Heart right ventricle (tissue), 16 donors: ENCODE data around the gene GEN1. TPM values are rescaled to one million over a fixed set of nuclear protein-coding genes. Genes with fewer than 3 reads are reported as not detected.

Source experiments
- ATAC-seq, 8 donors: fragments of 200-7000 bp; cut with Tn5 transposase; one replicate each; pipeline ENCODE4 v1.9.1; 2020; ENCODE audit warnings: mild to moderate bottlenecking in 8 of 8, moderate library complexity in 8 of 8, moderate number of reproducible peaks in 1 of 8
- DNase-seq, 2 donors: peaks; one replicate each; pipeline ENCODE4 v3.0.0-alpha.2; 2020
- H3K27ac ChIP-seq, 10 donors: fragments of 200-600 bp; sonication (generic) in 2 of 10; one replicate each; pipeline versions ENCODE4 v1.5.0 to v1.8.0; 2020 to 2022; ENCODE audit warnings: mild to moderate bottlenecking in 3 of 10
- H3K27me3 ChIP-seq, 7 donors: fragments of 200-600 bp; one replicate each; pipeline ENCODE4 v1.8.0; 2021 to 2022; ENCODE audit warnings: mild to moderate bottlenecking in 2 of 7
- H3K36me3 ChIP-seq, 9 donors: fragments of 200-600 bp; sonication (generic) in 1 of 9; one replicate each; pipeline versions ENCODE4 v1.5.0 to v1.8.0; 2020 to 2022; ENCODE audit warnings: mild to moderate bottlenecking in 2 of 9
- H3K4me1 ChIP-seq, 9 donors: fragments of 200-600 bp; sonication (generic) in 1 of 9; one replicate each; pipeline versions ENCODE4 v1.5.0 to v1.8.0; 2020 to 2022; ENCODE audit warnings: mild to moderate bottlenecking in 4 of 9
- H3K4me3 ChIP-seq, 10 donors: fragments of 200-600 bp; sonication (generic) in 2 of 10; one replicate each; pipeline versions ENCODE4 v1.5.0 to v1.8.0; 2020 to 2022; ENCODE audit warnings: mild to moderate bottlenecking in 7 of 10, moderate library complexity in 2 of 10
- H3K9me3 ChIP-seq, 11 donors: fragments of 200-600 bp in 10 of 11; sonication (generic) in 2 of 11; one replicate each; pipeline versions ENCODE4 v1.5.0 to v1.8.0; 2013 to 2022; ENCODE audit warnings: mild to moderate bottlenecking in 2 of 11, control low read depth in 1 of 11, moderate library complexity in 1 of 11
- CTCF ChIP-seq, 9 donors: fragments of 200-600 bp; sonication (generic) in 2 of 9; IDR thresholded peaks; one replicate each; pipeline versions ENCODE4 v1.5.0 to v1.8.0; 2021 to 2022; ENCODE audit warnings: antibody characterized with exemption in 9 of 9, mild to moderate bottlenecking in 5 of 9, moderate library complexity in 1 of 9
- WGBS, 2 donors: extraction: QIAGEN DNeasy Blood & Tissue Kit; methylation state at CpG; one replicate each; pipeline ENCODE4 v1.1.7; 2013; ENCODE audit warnings: inconsistent platforms in 1 of 2; 5-methylcytosine and 5-hydroxymethylcytosine counted together
- intact Hi-C, 10 donors: fragments of 100-400 bp; cut with DNase I; formaldehyde crosslinking; loops; one replicate each; pipeline versions ENCODE4 v1.11.1 to v1.14.2; 2022
- polyA plus RNA-seq, 2 donors: library from polyadenylated mRNA; stranded (reverse); fragments of 200-250 nt; gene quantifications; one replicate each; pipeline ENCODE4 v1.2.3, GENCODE V29; 2013
- total RNA-seq, 10 donors: library from RNA; stranded (reverse); fragmentation: NEBNext Ultra II Directional in 3 of 10; extraction: Animal tissue kit (Norgen Biotek cat#: 25700) in 3 of 10; gene quantifications; one replicate each; pipeline versions ENCODE4 v1.2.1 to v1.2.4, GENCODE V29; 2021 to 2023
- donor health status: Arrhythmogenic right ventricular cardiomyopathy.
- donor health status: ischemic (EF 13 %, LVEDD 7.1; RV severe dilation, severe dysfunction).
- donor health status: healthy with polysubstance abuse.
- donor health status: DM: no; HTN: yes; CAD: no.
- donor health status: DM: no; HTN: no; CAD: no.
- donor health status: ischemic (EF 25% LVEDD 6.9; RV normal size, moderate dysfunction).
- donor health status: ischemic (EF 25% LVEDD 5.7; RV mildly dilated, moderate dysfunction).
- donor health status: healthy.
- donor health status: DM: yes; HTN: yes; CAD: no.
- donor health status: Ischemic cardiomyopathy.
- donor health status: ischemic (EF 35%, LVEDD 5.7; RV mildly dilated, moderate dysfunction).
- donor health status: nonischemic (EF 11% LVEDD 7.7; RV severe dilation, severe dysfunction).
- donor health status: DM: yes; HTN: yes; CAD: no.
- donor health status: PGD.
- donor health status: ischemic (EF 29% LVEDD 5.4; RV normal size, mild dysfunction).
- donor health status: nonischemic (EF 23%, LVEDD 6.1; RV moderate dilation, normal function).

The GEN1 gene
- total and polyA plus RNA-seq, 12 donors: 0.71 to 5.4 (median 3.8) TPM

GRCh38 chr2:17791121-17791816, 37.3 kb downstream of the GEN1 start:
- Histone ChIP-seq H3K4me3 (no peak overlapping the region), H3K9me3 (no peaks in the 10 kb centered on the region), H3K36me3 (no peaks in the 10 kb centered on the region), H3K27ac (no peak overlapping the region), H3K4me1 (peaks cover 0 to 6% (median 0%) of the 10 kb centered on the region in 9 donors), H3K27me3 (no peaks in the 10 kb centered on the region)
- intact Hi-C loops: no loop called here
- TF ChIP-seq CTCF (IDR thresholded peaks at IDR 0.05): no peak
- ATAC-seq (no peak), DNase-seq (no peak)
- WGBS, 2 donors: 56 to 57% methylated on average over 5 of the region's 5 CpGs

- Histone ChIP-seq H3K4me3 (no peak overlapping the region), H3K9me3 (no peaks in the 10 kb centered on the region), H3K4me1 (peaks cover 0 to 6% (median 0%) of the 10 kb centered on the region in 9 donors), H3K27me3 (no peaks in the 10 kb centered on the region), H3K27ac (no peak overlapping the region), H3K36me3 (no peaks in the 10 kb centered on the region)
- TF ChIP-seq CTCF (IDR thresholded peaks at IDR 0.05): no peak
- ATAC-seq (no peak), DNase-seq (no peak)
- intact Hi-C loops: no loop called here
- WGBS, 2 donors: 88 to 90% methylated on average over 2 of the region's 2 CpGs
These were observed 37.8 kb downstream of the GEN1 start for GRCh38 chr2:17791817-17792130.

DNA sequence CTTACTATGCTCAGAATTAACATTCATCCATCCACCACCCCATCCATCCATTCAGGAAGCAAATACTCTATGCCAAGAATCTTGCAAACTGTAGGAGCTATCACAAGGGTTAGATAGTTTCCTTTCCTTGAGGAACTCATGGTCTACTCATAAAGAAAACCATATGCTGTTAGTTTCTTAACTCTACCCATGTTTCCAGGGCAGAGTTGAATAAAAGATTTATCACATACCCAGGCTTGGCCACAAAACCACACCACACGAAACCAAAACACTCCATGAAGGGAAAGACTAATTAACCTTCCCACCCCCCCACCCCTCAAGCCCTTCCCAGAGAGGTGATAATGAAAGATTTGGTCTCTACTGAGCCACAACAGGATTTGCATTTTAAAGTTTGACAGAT, 38.6 kb downstream of the GEN1 start:
- H3K4me1 ChIP-seq: peaks cover 0 to 6% (median 0%) of the 10 kb centered on the region in 9 donors
- H3K27ac ChIP-seq: no peak overlapping the region
- 55 to 87% methylated on average over 1 of the region's 1 CpG for WGBS, 2 donors
- intact Hi-C loops: no loop called here
- no peak for TF ChIP-seq CTCF (IDR thresholded peaks at IDR 0.05)
- H3K9me3 ChIP-seq: no peaks in the 10 kb centered on the region
- no peak for DNase-seq
- no peak overlapping the region for H3K4me3 ChIP-seq
- no peaks in the 10 kb centered on the region for H3K27me3 ChIP-seq
- H3K36me3 ChIP-seq: no peaks in the 10 kb centered on the region
- ATAC-seq: no peak

- TF ChIP-seq CTCF (IDR thresholded peaks at IDR 0.05): no peak
- no peak overlapping the region for H3K27ac ChIP-seq
- no peaks in the 10 kb centered on the region for H3K27me3 ChIP-seq
- intact Hi-C loops: no loop called here
- ATAC-seq: no peak
- H3K4me1 ChIP-seq: peaks cover 0 to 6% (median 0%) of the 10 kb centered on the region in 9 donors
- no peak for DNase-seq
- no peak overlapping the region for H3K4me3 ChIP-seq
- 72 to 74% methylated on average over 4 of the region's 4 CpGs for WGBS, 2 donors
- no peaks in the 10 kb centered on the region for H3K36me3 ChIP-seq
- no peaks in the 10 kb centered on the region for H3K9me3 ChIP-seq
These were observed 39.4 kb downstream of the GEN1 start for GRCh38 chr2:17793296-17793695.
